Hepatic stellate cell (primary cell): ENCODE measurements around the gene TRMT1L.

Experiments used
- DNase-seq: peaks from one replicate; pipeline ENCODE4 v3.0.0; 2011; ENCODE audit warnings: low spot score

Gene TRMT1L

GRCh38 chr1:185111873-185112272 lies 44.9 kb downstream of the TRMT1L start:
- DNase-seq = no peak

GRCh38 chr1:185110145-185110544 lies 46.6 kb downstream of the TRMT1L start:
- no peak for DNase-seq

GRCh38 chr1:185108321-185108720 lies 48.4 kb downstream of the TRMT1L start:
- DNase-seq = no peak

GRCh38 chr1:185105121-185105520 lies 51.6 kb downstream of the TRMT1L start:
- DNase-seq = no peak

- no peak for DNase-seq
Observed at GRCh38 chr1:185104083-185104482, 52.7 kb downstream of the TRMT1L start.

- DNase-seq = no peak
Observed at GRCh38 chr1:185096531-185096930, 60.2 kb downstream of the TRMT1L start.

- DNase-seq = no peak
Observed at GRCh38 chr1:185094761-185095160, 62.0 kb downstream of the TRMT1L start.

- DNase-seq = no peak
Observed at GRCh38 chr1:185091480-185091879, 65.3 kb downstream of the TRMT1L start.

- no peak for DNase-seq
Observed at GRCh38 chr1:185087746-185088145, 69.0 kb downstream of the TRMT1L start.

GRCh38 chr1:185087101-185087500 lies 69.7 kb downstream of the TRMT1L start:
- DNase-seq = no peak

GRCh38 chr1:185083818-185084217 lies 72.9 kb downstream of the TRMT1L start:
- DNase-seq = no peak

- DNase-seq = no peak
Observed at GRCh38 chr1:185080422-185080821, 76.3 kb downstream of the TRMT1L start.

GRCh38 chr1:185077374-185077773 lies 79.4 kb downstream of the TRMT1L start:
- DNase-seq = no peak

GRCh38 chr1:185075476-185075875 lies 81.3 kb downstream of the TRMT1L start:
- no peak for DNase-seq

- DNase-seq = no peak
Observed at GRCh38 chr1:185074307-185074706, 82.4 kb downstream of the TRMT1L start.

- no peak for DNase-seq
Observed at GRCh38 chr1:185073725-185074124, 83.0 kb downstream of the TRMT1L start.

- no peak for DNase-seq
Observed at GRCh38 chr1:185070051-185070450, 86.7 kb downstream of the TRMT1L start.

- DNase-seq = no peak
Observed at GRCh38 chr1:185069202-185069772, 87.5 kb downstream of the TRMT1L start.

GRCh38 chr1:185068341-185068740 lies 88.4 kb downstream of the TRMT1L start:
- DNase-seq = no peak
